ENCODE results near the gene BORCS8.
"Not testable (repeated sequence)": the region's sequence is repeated elsewhere in the genome, so short reads cannot be mapped to it uniquely, and the experiment has no call there.

Gene BORCS8

DNA sequence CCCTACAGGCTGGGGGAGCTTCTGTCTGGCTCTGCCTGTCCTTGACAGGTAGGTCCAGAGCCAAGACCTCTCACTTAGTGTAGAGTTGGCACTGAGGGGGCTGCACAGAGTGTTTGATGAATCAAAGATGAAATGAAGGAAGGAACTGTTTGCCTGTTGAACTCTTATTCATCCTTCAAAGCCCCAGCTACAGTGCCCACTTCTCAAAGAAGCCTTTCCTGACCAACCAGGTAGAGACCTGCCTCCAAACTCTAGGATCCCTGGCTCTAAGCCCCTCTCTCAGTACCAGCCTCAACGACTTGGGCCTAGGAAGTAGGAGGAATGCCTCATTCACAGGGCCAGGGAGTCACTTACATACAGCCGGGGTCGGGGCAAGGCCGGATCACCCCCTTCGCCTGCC, 44.6 kb downstream of the BORCS8 start:
- no peak for DNase-seq

DNA sequence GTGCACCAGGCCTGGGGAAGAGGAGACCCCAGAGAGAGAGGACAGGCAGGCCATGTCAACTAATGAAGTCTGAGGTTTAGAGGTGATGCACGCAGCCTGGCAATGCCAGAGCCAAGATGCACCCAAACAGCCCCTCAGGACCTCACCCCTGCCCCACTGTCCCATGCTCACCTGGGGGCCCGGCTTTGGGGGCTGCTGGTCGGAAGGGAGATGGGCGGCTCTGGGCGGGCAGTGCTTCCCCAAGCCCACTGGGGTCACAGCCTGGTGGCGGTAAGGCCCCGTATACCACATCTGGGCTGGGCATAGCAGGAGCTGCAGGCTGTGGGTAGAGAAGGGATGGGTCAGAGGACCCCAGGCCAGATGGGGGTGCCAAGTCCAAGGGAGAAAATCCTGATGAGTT, 45.1 kb downstream of the BORCS8 start:
- no peak for DNase-seq

DNA sequence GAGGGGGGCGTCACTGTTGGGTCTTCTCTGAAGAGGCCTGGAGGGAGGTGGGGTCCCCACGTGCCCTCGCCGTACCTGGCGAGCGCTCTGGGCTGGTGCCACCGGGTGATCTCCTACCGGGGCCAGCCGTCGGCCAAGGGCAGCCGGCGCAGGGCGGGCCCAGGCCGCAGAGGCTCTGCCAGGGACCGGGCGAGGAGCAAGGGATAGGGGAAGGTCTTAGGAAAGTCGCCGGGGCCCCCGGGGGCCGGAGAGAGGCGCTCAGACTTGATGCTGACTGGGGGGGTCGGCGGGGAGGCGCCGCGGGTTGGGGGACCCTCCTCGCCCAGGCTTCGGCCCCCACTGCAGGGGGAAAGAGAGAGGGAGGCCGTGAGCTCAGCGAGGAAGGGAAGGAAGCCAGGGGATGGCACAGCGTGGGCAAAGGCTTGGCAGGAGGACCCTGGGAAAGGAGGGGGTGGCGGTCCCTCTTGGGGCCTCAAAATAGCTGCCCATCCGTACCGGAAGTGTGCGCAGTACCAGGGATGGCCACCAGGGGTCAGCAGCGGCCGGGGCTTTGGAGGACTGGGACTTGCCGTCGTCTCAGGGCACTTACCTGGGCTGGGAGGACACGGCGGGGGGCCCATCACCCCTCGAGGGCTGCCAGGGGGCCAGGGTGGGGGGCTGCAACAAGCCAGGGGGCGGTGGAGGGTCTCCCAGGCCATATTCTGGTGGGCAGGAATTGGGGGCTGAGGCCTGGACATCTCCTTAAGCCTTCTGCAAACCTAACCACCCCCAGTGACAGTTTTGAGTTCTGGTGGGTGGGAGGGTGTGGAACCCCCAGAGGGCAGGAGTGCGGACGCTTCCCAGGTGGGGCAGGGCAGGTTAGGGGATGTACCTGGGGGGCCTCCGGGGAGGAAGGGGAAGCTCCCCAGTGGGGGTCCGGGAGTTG, 46.0 kb downstream of the BORCS8 start:
- peak; percentile 37 for DNase-seq

- DNase-seq: no peak
Measured at GRCh38 chr19:19145281-19145680, 46.7 kb downstream of the BORCS8 start.

DNA sequence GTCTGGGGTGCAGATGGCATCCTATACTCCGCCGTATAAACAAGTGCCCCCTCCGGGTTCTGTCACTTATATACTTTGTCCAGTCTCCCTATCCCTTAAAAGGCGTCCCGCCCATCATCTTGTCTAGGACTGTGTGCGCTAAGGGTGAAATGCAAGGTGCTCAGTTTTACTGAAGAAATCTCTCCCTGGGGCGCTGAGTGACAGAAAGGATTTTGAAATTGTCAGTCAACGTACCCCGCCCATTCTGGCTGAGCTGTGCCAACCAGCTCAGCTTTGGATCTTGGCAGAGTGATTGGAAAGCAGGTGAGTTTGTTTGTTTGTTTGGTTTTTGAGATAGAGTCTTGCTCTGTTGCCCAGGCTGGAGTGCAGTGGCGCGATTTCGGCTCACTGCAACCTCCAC, 49.6 kb downstream of the BORCS8 start:
- no peak for DNase-seq

- no peak for DNase-seq
Measured at GRCh38 chr19:19140476-19140875, 51.5 kb downstream of the BORCS8 start.

GRCh38 chr19:19139876-19140229, 52.1 kb downstream of the BORCS8 start:
- no peak for DNase-seq

DNA sequence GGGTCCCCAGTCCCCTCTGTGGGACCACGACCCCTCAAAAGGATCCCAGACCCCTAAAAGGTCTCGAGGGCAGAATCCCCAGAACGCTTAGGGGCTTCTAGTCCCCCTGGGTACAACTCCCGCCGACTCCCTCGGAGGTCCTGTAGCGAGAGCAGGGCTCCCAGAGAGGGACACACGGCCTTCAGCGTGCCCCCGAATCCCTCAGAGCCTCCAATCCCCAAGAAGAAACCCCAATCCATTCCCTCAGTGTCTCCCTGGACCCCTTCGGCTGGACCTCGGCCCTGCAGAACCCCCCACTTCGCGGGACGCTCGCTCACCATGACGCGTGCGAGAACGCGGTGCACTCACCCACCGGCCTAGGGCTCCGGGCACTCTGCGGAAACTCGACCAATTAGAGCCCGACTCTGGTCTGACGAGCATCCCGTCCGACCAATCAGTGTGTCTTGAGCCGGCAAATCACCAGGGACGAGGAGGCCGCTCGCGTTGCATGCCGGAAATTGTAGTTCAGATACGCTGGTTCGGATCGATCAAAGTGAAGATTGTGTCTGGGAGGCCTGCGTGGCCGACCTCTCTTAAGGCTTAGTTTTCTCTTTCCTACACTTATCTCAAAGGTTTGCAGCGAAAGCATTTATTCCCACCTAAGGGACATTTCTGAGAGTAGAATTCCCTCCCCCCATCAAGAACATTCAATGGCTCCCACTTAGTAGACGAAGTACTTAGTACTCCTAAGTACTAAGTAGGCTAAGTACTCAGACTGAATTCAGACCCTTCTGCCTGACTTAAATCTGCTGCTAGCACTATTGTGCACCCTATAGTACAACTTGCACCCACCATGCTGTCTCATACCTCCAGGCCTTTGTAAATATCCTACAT, 53.6 kb downstream of the BORCS8 start, which contains the start of gene TMEM161A:
TSS of gene TMEM161A (minus strand) at position 370 of the 873 bp plus-strand sequence. CDS start at position 320, 50 bp downstream.
- DNase-seq: peak; percentile 94

- DNase-seq: no peak
Measured at GRCh38 chr19:19137556-19138108, 54.3 kb downstream of the BORCS8 start.

- not testable (repeated sequence) for DNase-seq
Measured at GRCh38 chr19:19135713-19136112, 56.2 kb downstream of the BORCS8 start.

- no peak for DNase-seq
Measured at GRCh38 chr19:19134687-19135158, 57.2 kb downstream of the BORCS8 start.

DNA sequence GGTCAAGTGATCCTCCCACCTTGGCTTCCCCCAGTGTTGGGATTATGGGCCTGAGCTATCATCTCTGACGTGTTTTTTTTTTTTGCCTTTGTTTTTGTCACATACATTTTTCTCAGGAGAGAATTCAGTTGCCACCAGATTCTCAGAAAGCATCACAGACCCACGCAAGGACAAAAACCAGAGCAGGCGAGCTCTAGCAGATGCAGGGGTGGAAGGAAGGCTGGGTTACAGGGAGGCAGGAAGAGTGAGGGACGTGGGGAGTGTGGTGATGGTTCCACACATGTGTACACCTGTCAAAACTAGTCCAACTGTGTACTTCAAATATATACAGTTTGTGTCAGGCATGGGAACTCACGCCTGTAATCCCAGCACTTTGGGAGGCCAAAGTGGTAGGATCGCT, 58.0 kb downstream of the BORCS8 start:
- no peak for DNase-seq

GRCh38 chr19:19132912-19133311, 59.0 kb downstream of the BORCS8 start:
- no peak for DNase-seq

DNA sequence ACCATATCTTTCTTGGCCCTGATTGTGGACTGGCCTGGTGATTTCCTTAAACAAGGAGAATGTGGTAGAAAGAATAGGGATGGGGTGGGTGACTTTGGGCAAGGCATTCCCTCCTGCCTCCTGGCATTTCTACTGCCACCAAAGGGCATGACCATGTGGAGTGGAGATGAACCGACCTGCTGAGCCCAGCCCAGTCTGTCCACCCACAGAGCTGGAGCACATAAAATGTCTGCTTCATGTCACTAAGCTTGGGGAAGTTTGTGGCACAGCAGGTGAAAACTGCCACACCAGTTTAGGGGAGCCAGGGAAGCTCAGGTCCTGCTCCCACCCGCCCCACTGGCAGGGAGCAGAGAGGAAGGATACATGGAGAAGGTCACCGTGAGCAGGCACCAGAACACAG, 60.0 kb downstream of the BORCS8 start:
- DNase-seq: no peak
